HCT116 (cell line): ENCODE data around the gene TNS3.

ENCODE experiments used
- EZH2 ChIP-seq: fragments of 200-600 bp; sonication (generic); IDR thresholded peaks from 2 replicates; pipeline ENCODE4 v1.6.1; 2017; ENCODE audit warnings: antibody characterized with exemption, mixed run types
- FOSL1 ChIP-seq: IDR thresholded peaks from 2 replicates; pipeline ENCODE4 v1.6.1; 2012; ENCODE audit warnings: low read depth
- JUND ChIP-seq: IDR thresholded peaks from 2 replicates; pipeline ENCODE4 v1.6.1; 2012
- TF ChIP-seq, protein P1 (sequence below): IDR thresholded peaks from 2 replicates; pipeline ENCODE4 v1.6.1; 2012
- TF ChIP-seq, protein P2 (sequence below), 3 experiments: fragments of 200-600 bp in 1 of 3; sonication (generic) in 1 of 3; IDR thresholded peaks in 2 of 3; conservative IDR thresholded peaks in 1 of 3; 2 replicates each; pipeline ENCODE4 v1.5.1; 2012 to 2017; ENCODE audit warnings: low read depth in 2 of 3, low read length in 2 of 3, antibody characterized with exemption in 1 of 3, borderline replicate concordance in 1 of 3, control low read depth in 1 of 3, mild to moderate bottlenecking in 1 of 3, mixed read lengths in 1 of 3, mixed run types in 1 of 3, moderate library complexity in 1 of 3; ENCODE audit not compliant: insufficient read depth in 1 of 3

DNA sequence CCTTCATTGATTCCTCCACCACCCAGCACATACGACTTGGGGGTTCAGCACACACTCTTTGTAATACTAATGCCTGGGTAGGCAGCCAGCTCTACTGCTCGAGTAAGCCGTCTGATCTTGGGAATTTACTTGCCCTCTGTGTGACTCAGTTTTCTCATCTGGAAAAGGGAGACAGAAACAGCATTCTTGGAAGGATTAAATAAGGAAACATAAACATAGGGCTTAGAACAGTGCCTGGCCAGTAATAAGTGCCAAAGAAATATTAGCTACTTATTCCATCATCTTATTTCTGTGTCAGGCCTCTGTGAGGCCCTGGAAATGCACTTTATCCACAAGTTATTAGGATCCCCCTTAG lies 130.1 kb downstream of the TNS3 start:
- TF ChIP-seq, protein P1, sequence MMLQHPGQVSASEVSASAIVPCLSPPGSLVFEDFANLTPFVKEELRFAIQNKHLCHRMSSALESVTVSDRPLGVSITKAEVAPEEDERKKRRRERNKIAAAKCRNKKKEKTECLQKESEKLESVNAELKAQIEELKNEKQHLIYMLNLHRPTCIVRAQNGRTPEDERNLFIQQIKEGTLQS = no peak
- TF ChIP-seq, protein P2, sequence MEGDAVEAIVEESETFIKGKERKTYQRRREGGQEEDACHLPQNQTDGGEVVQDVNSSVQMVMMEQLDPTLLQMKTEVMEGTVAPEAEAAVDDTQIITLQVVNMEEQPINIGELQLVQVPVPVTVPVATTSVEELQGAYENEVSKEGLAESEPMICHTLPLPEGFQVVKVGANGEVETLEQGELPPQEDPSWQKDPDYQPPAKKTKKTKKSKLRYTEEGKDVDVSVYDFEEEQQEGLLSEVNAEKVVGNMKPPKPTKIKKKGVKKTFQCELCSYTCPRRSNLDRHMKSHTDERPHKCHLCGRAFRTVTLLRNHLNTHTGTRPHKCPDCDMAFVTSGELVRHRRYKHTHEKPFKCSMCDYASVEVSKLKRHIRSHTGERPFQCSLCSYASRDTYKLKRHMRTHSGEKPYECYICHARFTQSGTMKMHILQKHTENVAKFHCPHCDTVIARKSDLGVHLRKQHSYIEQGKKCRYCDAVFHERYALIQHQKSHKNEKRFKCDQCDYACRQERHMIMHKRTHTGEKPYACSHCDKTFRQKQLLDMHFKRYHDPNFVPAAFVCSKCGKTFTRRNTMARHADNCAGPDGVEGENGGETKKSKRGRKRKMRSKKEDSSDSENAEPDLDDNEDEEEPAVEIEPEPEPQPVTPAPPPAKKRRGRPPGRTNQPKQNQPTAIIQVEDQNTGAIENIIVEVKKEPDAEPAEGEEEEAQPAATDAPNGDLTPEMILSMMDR (IDR thresholded peaks at IDR 0.05 in 2 of 3, conservative IDR thresholded peaks at IDR 0.05 in 1 of 3; ENCODE audit: borderline replicate concordance in 1 of 3, insufficient read depth in 1 of 3, low read depth in 2 of 3, low read length in 2 of 3) = no peak
- TF ChIP-seq FOSL1 (no peak), EZH2 (no peak), JUND (no peak)
